Measurements from ENCODE around the gene RASEF.

DNA sequence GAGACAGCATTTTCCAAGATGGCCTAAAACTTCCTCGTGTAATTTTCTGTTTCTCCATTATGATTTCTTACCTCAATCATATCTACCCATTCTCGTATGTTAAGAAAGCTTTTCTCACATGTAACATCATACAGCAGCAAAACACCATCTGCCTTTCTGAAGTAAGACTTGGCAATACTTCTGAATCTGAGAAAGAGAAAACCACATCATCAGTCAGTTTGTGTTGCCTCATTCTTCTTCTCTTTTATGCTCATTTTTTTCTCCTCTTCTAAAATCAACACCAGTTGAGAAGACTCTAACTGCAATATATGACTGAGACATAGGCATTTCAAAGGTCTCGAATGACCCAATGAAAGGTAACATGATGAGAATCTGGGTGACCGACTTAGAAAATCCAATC, 66.0 kb downstream of the RASEF start:
- TF ChIP-seq EZH2phosphoT487 (conservative IDR thresholded peaks at IDR 0.05; ENCODE audit: low read length), result no peak
- TF ChIP-seq CTCF (IDR thresholded peaks at IDR 0.05; ENCODE audit: insufficient read depth, low read length, poor library complexity, severe bottlenecking), result no peak

Measured in SU-DHL-6 (cell line).